ENCODE data around the gene FAM240B.

DNA sequence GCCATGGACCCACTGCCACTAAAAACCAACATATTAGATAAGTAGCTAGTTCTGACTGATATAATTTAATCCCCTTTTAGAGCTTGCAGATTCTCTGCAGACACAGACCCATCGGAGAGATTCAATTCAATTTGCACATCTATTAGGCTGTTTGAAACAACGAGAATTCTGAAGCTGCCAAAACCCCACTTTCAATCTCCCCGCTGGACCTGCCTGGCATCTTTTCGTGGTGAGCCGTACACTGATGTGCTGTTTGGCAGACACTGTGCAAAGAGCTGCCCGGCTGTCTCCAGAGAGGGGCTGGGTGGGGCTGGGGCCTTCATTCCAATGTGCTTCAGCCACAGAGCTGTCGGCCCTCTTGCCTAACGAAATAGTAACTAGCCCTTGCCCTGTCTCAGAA is 42.1 kb upstream of the FAM240B start:
- no peak for TF ChIP-seq CTCF (IDR thresholded peaks at IDR 0.05; ENCODE audit: low read depth, low read length, missing input control)
- TF ChIP-seq YY1 (IDR thresholded peaks at IDR 0.05): no peak
- TF ChIP-seq TAF1 (conservative IDR thresholded peaks at IDR 0.05): no peak
- TF ChIP-seq, protein P1, sequence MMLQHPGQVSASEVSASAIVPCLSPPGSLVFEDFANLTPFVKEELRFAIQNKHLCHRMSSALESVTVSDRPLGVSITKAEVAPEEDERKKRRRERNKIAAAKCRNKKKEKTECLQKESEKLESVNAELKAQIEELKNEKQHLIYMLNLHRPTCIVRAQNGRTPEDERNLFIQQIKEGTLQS (IDR thresholded peaks at IDR 0.05): no peak
- no peak for TF ChIP-seq GABPA (IDR thresholded peaks at IDR 0.05 in 1 of 2, conservative IDR thresholded peaks at IDR 0.05 in 1 of 2)
- no peak for TF ChIP-seq EGR1 (IDR thresholded peaks at IDR 0.05; ENCODE audit: low read depth in 2 of 2)
- no peak for TF ChIP-seq FOXA1 (IDR thresholded peaks at IDR 0.05)
- no peak for TF ChIP-seq HNF4A (conservative IDR thresholded peaks at IDR 0.05)
- TF ChIP-seq, protein P2, sequence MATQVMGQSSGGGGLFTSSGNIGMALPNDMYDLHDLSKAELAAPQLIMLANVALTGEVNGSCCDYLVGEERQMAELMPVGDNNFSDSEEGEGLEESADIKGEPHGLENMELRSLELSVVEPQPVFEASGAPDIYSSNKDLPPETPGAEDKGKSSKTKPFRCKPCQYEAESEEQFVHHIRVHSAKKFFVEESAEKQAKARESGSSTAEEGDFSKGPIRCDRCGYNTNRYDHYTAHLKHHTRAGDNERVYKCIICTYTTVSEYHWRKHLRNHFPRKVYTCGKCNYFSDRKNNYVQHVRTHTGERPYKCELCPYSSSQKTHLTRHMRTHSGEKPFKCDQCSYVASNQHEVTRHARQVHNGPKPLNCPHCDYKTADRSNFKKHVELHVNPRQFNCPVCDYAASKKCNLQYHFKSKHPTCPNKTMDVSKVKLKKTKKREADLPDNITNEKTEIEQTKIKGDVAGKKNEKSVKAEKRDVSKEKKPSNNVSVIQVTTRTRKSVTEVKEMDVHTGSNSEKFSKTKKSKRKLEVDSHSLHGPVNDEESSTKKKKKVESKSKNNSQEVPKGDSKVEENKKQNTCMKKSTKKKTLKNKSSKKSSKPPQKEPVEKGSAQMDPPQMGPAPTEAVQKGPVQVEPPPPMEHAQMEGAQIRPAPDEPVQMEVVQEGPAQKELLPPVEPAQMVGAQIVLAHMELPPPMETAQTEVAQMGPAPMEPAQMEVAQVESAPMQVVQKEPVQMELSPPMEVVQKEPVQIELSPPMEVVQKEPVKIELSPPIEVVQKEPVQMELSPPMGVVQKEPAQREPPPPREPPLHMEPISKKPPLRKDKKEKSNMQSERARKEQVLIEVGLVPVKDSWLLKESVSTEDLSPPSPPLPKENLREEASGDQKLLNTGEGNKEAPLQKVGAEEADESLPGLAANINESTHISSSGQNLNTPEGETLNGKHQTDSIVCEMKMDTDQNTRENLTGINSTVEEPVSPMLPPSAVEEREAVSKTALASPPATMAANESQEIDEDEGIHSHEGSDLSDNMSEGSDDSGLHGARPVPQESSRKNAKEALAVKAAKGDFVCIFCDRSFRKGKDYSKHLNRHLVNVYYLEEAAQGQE (IDR thresholded peaks at IDR 0.05): no peak

Data from liver (tissue), 3 donors.